Left kidney (tissue), 2 donors: ENCODE data around the gene TEDC2. TPM values are rescaled to one million over a fixed set of nuclear protein-coding genes. Genes with fewer than 3 reads are reported as not detected.
"Not testable (repeated sequence)": the region's sequence is repeated elsewhere in the genome, so short reads cannot be mapped to it uniquely, and the experiment has no call there.

Experiments used
- DNase-seq: peaks from one replicate; pipeline ENCODE4 v3.0.0-alpha.2; 2013
- polyA plus RNA-seq: library from polyadenylated mRNA; unstranded; fragments of 120-200 nt; gene quantifications from one replicate; pipeline ENCODE4 v1.2.1, GENCODE V29; 2013; ENCODE audit not compliant: insufficient read length

Gene TEDC2
- polyA plus RNA-seq, 1 donor: 11.4 TPM

GRCh38 chr16:2437032-2437790 is 22.7 kb upstream of the TEDC2 start:
- no peak for DNase-seq

- DNase-seq: no peak
Observed at GRCh38 chr16:2438121-2438520, 21.8 kb upstream of the TEDC2 start.

GRCh38 chr16:2439598-2439997 is 20.3 kb upstream of the TEDC2 start:
- no peak for DNase-seq

- not testable (repeated sequence) for DNase-seq
Observed at GRCh38 chr16:2441143-2441804, 18.6 kb upstream of the TEDC2 start.

GRCh38 chr16:2443555-2443954 is 16.4 kb upstream of the TEDC2 start:
- no peak for DNase-seq

GRCh38 chr16:2447920-2448583 is 11.9 kb upstream of the TEDC2 start:
- no peak for DNase-seq

GRCh38 chr16:2449118-2449517 is 10.8 kb upstream of the TEDC2 start:
- DNase-seq: no peak

GRCh38 chr16:2450535-2450934 is 9.4 kb upstream of the TEDC2 start:
- no peak for DNase-seq

GRCh38 chr16:2450975-2451381 is 8.9 kb upstream of the TEDC2 start:
- DNase-seq: no peak

- no peak for DNase-seq
Observed at GRCh38 chr16:2451851-2452320, 8.0 kb upstream of the TEDC2 start.

GRCh38 chr16:2452650-2453049 is 7.3 kb upstream of the TEDC2 start:
- no peak for DNase-seq

- DNase-seq: no peak
Observed at GRCh38 chr16:2455081-2455845, 4.6 kb upstream of the TEDC2 start.

GRCh38 chr16:2456551-2457153 is 3.3 kb upstream of the TEDC2 start:
- DNase-seq: no peak

GRCh38 chr16:2457267-2457666 is 2.6 kb upstream of the TEDC2 start:
- no peak for DNase-seq

GRCh38 chr16:2457946-2458345 is 2.0 kb upstream of the TEDC2 start:
- DNase-seq: no peak

- DNase-seq: no peak
Observed at GRCh38 chr16:2458887-2459646, 842 bp upstream of the TEDC2 start.

- no peak for DNase-seq
Observed at GRCh38 chr16:2460391-2460713, 443 bp downstream of the TEDC2 start.

GRCh38 chr16:2460916-2461315 is 1.0 kb downstream of the TEDC2 start:
- no peak for DNase-seq

- DNase-seq: no peak
Observed at GRCh38 chr16:2462031-2462866, 2.3 kb downstream of the TEDC2 start.

GRCh38 chr16:2464333-2464732 is 4.4 kb downstream of the TEDC2 start:
- DNase-seq: no peak
